ENCODE results near the gene RALGAPA1. TPM values are rescaled to one million over a fixed set of nuclear protein-coding genes. Genes with fewer than 3 reads are reported as not detected.

Gene RALGAPA1
- total and polyA plus RNA-seq, 8 donors, result 16.0 to 35.4 (median 28.1) TPM

DNA sequence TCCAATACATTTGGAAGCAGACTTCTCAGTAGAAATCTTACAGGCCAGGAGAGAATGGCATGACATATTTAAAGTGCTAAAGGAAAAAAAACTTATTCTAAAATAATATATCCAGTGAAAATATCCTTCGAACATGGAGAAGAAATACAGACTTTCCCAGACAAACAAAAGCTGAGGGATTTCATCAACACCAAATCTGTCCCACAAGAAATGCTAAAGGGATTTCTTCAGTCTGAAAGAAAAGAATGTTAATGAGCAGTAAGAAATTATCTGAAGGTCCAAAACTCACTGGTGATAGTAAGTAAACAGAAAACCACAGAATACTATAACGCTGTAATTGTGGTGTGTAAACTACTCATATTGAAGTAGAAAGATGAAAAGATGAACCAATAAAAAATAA is 171.2 kb downstream of the RALGAPA1 start:
- no peak overlapping the region for H3K27ac ChIP-seq
- no peaks in the 10 kb centered on the region for H3K27me3 ChIP-seq
- intact Hi-C loops (cut with DNase I), result no loop called here
- whole genome bisulfite sequencing, 2 donors, result 90 to 93% methylated on average over 2 of the region's 2 CpGs
- no peaks in the 10 kb centered on the region for H3K4me1 ChIP-seq
- peaks cover 0 to 17% (median 0%) of the 10 kb centered on the region in 3 donors for H3K36me3 ChIP-seq
- no peaks in the 10 kb centered on the region for H3K9me3 ChIP-seq
- DNase-seq (no peak), FAIRE-seq (no peak), ATAC-seq (no peak)
- H3K4me3 ChIP-seq, result no peak overlapping the region
- TF ChIP-seq, protein P1, sequence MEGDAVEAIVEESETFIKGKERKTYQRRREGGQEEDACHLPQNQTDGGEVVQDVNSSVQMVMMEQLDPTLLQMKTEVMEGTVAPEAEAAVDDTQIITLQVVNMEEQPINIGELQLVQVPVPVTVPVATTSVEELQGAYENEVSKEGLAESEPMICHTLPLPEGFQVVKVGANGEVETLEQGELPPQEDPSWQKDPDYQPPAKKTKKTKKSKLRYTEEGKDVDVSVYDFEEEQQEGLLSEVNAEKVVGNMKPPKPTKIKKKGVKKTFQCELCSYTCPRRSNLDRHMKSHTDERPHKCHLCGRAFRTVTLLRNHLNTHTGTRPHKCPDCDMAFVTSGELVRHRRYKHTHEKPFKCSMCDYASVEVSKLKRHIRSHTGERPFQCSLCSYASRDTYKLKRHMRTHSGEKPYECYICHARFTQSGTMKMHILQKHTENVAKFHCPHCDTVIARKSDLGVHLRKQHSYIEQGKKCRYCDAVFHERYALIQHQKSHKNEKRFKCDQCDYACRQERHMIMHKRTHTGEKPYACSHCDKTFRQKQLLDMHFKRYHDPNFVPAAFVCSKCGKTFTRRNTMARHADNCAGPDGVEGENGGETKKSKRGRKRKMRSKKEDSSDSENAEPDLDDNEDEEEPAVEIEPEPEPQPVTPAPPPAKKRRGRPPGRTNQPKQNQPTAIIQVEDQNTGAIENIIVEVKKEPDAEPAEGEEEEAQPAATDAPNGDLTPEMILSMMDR (IDR thresholded peaks at IDR 0.05), result no peak

DNA sequence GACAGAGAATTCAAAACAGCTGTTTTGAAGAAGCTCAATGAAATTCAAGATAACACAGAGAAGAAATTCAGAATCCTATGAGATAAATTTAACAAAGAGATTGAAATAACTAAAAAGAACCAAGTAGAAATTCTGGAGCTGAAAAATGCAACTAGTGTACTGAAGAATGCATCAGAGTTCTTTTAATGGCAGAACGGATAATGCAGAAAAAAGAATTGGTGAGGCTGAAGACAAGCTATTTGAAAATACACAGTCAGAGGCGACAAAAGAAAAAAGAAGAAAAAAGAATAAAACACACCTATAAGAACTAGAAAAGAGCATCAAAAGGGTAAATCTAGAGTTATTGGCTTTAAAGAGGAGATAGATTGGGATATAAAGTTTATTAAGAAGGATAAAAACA is 171.8 kb downstream of the RALGAPA1 start:
- no peaks in the 10 kb centered on the region for H3K9me3 ChIP-seq
- no peak for ATAC-seq
- H3K27ac ChIP-seq, result no peak overlapping the region
- TF ChIP-seq, protein P1 (IDR thresholded peaks at IDR 0.05), result no peak
- no peaks in the 10 kb centered on the region for H3K4me1 ChIP-seq
- intact Hi-C loops (cut with DNase I), result no loop called here
- 97 to 100% methylated on average over 2 of the region's 2 CpGs for WGBS, 2 donors
- H3K27me3 ChIP-seq, result no peaks in the 10 kb centered on the region
- DNase-seq, result no peak
- H3K36me3 ChIP-seq, result peaks cover 0 to 13% (median 0%) of the 10 kb centered on the region in 3 donors
- no peak for FAIRE-seq
- H3K4me3 ChIP-seq, result no peak overlapping the region

DNA sequence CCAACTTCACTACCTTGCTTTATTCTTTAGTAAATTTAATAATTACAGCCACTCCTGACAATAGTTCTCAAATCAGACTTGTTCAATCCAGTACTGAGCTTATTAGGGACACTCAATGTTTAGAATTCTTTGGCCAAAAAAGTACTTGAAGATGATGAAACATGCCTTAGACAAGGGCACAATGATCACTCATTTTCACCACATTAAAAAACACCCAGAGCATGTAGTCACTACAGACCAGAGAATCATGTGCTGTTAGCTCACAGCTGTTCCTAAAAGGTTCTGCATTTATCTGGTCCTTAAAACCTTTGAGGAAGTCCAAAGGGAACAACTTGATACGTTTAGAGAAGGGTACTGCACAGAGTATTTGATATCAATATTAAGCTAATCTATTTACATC is 176.4 kb downstream of the RALGAPA1 start:
- ATAC-seq, result no peak
- no peaks in the 10 kb centered on the region for H3K27me3 ChIP-seq
- DNase-seq, result no peak
- 48 to 59% methylated on average over 1 of the region's 1 CpG for WGBS, 2 donors
- TF ChIP-seq, protein P1 (IDR thresholded peaks at IDR 0.05), result no peak
- intact Hi-C loops (cut with DNase I), result no loop called here
- no peaks in the 10 kb centered on the region for H3K9me3 ChIP-seq
- no peak overlapping the region for H3K27ac ChIP-seq
- peaks cover 0 to 8% (median 0%) of the 10 kb centered on the region in 3 donors for H3K36me3 ChIP-seq
- no peaks in the 10 kb centered on the region for H3K4me1 ChIP-seq
- H3K4me3 ChIP-seq, result no peak overlapping the region
- FAIRE-seq, result no peak

DNA sequence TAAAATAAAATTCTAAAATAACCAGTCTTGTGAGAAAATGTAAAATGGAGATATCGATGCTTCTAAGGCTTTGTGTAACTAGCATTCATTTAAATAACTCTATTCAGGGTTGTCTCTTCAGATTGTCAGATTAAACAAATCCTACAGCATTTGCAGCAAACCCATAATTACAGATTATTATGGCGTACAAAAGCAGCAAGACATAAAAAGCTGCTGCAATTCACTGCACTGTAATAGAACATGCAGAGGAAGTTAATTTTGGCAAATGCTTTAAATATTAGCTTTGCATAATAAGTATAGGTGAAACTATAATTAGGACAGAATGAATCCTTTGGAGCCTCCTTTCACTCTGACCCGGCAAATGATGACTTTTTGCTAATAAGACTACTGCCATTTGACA is 176.8 kb downstream of the RALGAPA1 start:
- TF ChIP-seq, protein P1 (IDR thresholded peaks at IDR 0.05), result no peak
- Histone ChIP-seq H3K36me3 (peaks cover 0 to 8% (median 0%) of the 10 kb centered on the region in 3 donors), H3K4me3 (no peak overlapping the region), H3K27me3 (no peaks in the 10 kb centered on the region), H3K4me1 (no peaks in the 10 kb centered on the region), H3K27ac (no peak overlapping the region), H3K9me3 (no peaks in the 10 kb centered on the region)
- ATAC-seq, result no peak
- DNase-seq, result no peak
- WGBS, 2 donors, result 95 to 97% methylated on average over 3 of the region's 3 CpGs
- FAIRE-seq, result no peak
- intact Hi-C loops (cut with DNase I), result no loop called here

DNA sequence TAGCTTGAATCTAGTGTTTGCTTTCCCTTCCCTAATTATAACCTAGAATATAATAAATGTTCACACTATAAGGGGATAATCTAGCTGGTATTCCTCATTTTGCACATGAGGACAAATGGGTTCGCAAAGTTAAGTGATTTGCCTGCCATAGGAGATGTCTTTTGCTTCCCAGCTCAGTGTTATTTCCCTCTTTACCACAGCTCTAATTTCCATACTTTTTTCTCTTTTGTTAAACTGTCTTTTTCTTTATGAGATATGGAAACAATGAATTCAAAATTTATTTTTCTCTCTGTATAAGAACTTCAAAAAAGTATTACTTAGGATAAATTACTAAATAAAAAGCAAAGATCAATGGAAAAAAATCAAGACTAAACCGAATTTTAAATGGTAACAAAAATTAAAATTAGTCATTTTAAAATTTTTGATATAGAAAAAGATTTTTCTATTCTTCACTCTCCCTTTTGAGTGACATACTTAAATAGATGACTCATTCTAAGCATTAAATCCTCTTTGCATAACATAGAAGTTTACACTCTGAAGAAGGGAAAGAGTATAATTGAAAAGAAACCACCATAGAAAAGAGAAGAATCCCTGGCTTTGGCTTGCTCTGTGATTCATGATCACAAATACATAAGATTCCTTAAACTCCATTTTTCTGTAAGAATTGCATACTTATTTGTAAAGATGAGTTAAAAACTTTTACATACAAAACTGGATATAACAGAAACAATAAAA is 177.9 kb downstream of the RALGAPA1 start:
- H3K9me3 ChIP-seq, result no peaks in the 10 kb centered on the region
- H3K4me1 ChIP-seq, result no peaks in the 10 kb centered on the region
- no peak overlapping the region for H3K27ac ChIP-seq
- TF ChIP-seq, protein P1 (IDR thresholded peaks at IDR 0.05), result no peak
- intact Hi-C loops (cut with DNase I), result no loop called here
- H3K4me3 ChIP-seq, result no peak overlapping the region
- DNase-seq, result no peak
- peaks cover 0 to 4% (median 0%) of the 10 kb centered on the region in 3 donors for H3K36me3 ChIP-seq
- WGBS, 2 donors, result 92 to 95% methylated on average over 2 of the region's 2 CpGs
- H3K27me3 ChIP-seq, result no peaks in the 10 kb centered on the region
- FAIRE-seq, result no peak
- no peak for ATAC-seq

Data from pancreas (tissue), 10 donors.